ENCODE data around the gene ARAP2. TPM values are rescaled to one million over a fixed set of nuclear protein-coding genes. Genes with fewer than 3 reads are reported as not detected.

Gene ARAP2
- total RNA-seq, 1 experiment from 2014 or later = 6.9 TPM

GRCh38 chr4:36267486-36268268 lies 23.4 kb upstream of the ARAP2 start:
- DNase-seq (ENCODE audit: extremely low read depth, low read depth) = no peak

- no peak for DNase-seq (ENCODE audit: extremely low read depth, low read depth)
Measured at GRCh38 chr4:36264207-36264826, 20.0 kb upstream of the ARAP2 start.

DNA sequence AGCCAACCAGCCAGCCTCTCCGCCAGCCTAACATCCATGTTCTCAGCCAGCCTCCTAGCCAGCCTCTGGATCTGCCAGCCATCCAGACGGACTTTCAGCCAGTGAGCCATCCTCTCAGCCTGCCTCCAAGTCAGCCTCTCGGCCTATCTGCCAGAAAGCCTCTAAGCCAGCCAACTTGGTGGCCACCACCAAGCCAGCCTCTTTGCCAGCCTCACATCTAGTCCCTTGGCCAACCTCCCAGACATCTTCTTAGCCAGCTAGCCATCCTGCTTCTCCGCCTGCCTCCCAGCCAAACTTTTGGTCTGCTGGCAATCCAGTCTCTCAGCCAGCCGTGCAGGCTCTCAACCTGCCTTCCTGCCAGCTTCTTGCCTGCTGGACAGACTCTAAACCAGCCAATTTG lies 16.4 kb upstream of the ARAP2 start:
- DNase-seq (ENCODE audit: extremely low read depth, low read depth) = no peak

GRCh38 chr4:36256398-36256891 lies 12.1 kb upstream of the ARAP2 start:
- DNase-seq (ENCODE audit: extremely low read depth, low read depth) = no peak

- DNase-seq (ENCODE audit: extremely low read depth, low read depth) = no peak
Measured at GRCh38 chr4:36255577-36255976, 11.3 kb upstream of the ARAP2 start.

DNA sequence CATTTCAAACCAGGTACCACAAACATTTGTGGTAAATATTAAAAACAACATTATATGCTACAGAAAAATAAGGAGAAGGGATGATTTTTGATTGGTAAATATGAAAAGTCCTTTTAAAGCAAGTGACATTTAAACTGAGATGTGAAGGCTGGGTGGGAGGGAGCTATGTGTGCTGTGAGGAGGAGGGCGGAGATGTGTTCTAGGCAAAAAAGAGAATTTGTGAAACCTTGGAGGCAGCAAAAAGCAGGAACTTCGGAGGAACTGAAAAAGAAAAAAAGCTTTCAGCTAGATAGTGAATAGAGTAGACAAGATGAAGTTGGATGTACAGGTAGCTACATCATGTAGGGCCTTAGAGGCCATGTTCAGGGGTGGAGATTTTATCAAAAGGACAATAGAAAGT lies 10.1 kb upstream of the ARAP2 start:
- DNase-seq (ENCODE audit: extremely low read depth, low read depth) = no peak

- no peak for DNase-seq (ENCODE audit: extremely low read depth, low read depth)
Measured at GRCh38 chr4:36251983-36252382, 7.7 kb upstream of the ARAP2 start.

DNA sequence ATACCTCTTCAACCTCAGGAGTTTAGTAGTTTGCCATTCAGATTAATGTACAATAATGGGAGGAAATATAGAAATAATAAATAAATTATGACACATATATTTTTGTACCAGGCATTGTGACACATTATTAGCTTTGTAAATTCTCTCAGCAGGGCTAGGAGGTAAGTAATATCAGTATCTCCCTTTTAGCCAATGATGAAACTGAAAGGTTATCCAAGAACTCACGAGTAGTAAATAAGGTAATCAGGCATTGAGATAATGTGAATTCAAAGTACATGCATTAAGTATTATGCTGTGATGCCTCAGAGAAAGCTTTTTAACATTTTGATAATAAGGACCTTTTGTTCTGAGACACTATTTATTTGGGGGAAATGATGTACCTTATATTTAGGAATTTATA lies 5.3 kb upstream of the ARAP2 start:
- DNase-seq (ENCODE audit: extremely low read depth, low read depth) = no peak

DNA sequence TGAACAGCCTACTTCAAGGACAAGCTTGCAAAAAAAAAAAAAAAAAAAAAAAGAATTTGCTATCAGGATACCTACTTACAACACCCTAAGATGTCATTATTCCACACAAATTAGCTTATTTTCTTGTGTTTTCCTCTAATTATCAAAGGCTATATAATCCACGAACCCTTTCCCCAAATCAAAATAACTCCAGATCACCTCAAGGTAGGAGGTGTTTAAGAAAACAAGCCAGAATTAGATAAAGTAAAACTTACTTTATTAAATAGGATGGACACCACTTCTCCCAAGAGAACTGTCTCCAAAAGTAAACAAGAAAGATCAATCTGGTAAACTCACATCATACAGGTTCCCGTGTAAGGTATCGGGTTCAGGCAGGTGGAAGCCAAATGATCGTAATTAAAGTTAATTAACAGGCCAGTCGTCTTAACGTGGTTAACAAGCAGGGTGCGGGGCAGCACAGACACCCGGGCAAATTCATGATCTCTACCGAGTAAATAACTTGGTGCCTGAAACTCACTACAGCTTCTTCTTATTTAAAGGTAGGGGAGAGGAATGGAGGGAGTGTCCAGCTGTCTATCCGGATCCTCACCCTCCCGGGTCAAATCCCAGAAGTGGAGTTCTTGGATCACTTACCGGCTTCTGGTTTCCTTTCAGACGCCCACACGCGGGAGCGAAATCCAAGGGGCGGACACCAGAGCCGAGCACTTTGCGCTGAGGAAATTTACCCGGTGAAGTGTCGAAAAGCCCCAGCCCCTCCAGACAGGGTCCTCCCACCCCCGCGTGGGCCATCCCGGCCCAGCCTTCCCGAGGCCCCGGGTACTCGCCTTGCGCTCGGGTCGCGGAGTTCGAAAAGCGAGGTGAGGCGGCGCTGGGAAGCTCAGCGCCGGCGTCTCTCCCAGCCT lies 708 bp downstream of the ARAP2 start:
- DNase-seq (ENCODE audit: extremely low read depth, low read depth) = peak; percentile 18

DNA sequence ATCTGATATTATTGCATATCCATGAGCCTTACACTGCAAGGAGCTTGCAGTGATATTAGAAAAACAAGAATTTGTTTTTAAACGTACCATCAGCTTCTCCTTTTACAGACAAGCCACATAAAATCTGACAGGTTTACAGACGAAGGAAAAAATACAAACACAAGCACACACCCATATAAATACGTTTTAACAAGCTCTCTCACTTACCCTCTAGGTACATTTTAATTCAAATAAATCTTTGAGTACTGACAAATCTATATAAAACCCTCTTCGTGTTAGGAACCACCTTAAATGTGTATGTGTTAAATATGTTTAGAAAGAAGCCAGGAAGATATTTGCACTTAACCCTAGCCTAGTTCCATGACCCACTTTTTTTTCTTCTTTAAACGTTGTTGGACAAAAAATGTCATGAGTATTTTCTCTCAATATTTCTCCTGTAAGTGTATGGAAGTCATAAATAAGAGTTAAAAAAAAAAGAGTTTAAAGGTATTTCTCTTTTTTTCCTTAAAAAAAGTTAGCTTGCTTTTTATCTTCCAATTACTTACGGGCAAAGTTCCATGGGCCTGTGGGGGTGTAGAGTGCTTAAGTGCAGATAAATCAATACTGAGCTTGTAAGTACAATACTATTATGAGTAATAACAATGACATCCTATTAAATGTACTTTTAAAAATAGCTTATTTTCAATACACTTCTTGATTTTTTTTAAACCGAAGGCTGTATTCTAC lies 1.5 kb downstream of the ARAP2 start:
- no peak for DNase-seq (ENCODE audit: extremely low read depth, low read depth)

- DNase-seq (ENCODE audit: extremely low read depth, low read depth) = no peak
Measured at GRCh38 chr4:36241771-36242170, 2.5 kb downstream of the ARAP2 start.

- DNase-seq (ENCODE audit: extremely low read depth, low read depth) = no peak
Measured at GRCh38 chr4:36237366-36238313, 6.7 kb downstream of the ARAP2 start.

GRCh38 chr4:36236159-36236558 lies 8.2 kb downstream of the ARAP2 start:
- DNase-seq (ENCODE audit: extremely low read depth, low read depth) = no peak

- peak; percentile 9 for DNase-seq (ENCODE audit: extremely low read depth, low read depth)
Measured at GRCh38 chr4:36235306-36235705, 9.0 kb downstream of the ARAP2 start.

- DNase-seq (ENCODE audit: extremely low read depth, low read depth) = no peak
Measured at GRCh38 chr4:36233567-36234266, 10.6 kb downstream of the ARAP2 start.

DNA sequence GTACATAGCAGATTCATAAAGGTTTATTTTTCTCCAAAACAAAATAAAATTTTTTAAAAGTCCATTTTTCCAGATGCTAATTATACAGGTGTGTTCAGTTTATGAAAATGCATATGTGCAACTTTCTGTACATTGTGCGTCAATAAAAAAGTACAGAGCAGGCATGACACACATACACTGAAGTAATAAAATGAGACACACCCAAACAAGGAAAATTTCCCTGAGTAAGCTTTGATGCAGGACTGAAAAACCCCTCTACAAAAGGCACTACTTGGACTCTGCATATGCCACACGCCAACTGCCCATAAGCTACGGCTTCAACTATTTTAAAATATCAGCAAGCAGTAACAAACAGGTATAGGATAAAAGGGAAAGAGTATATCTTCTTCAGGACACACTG lies 13.8 kb downstream of the ARAP2 start:
- no peak for DNase-seq (ENCODE audit: extremely low read depth, low read depth)

- no peak for DNase-seq (ENCODE audit: extremely low read depth, low read depth)
Measured at GRCh38 chr4:36227913-36228312, 16.4 kb downstream of the ARAP2 start.

- DNase-seq (ENCODE audit: extremely low read depth, low read depth) = no peak
Measured at GRCh38 chr4:36226430-36227227, 17.7 kb downstream of the ARAP2 start.

All from NCI-H460 (cell line).